Measurements from ENCODE around the gene RPA1. TPM values are rescaled to one million over a fixed set of nuclear protein-coding genes. Genes with fewer than 3 reads are reported as not detected.

RPA1 gene
- polyA plus RNA-seq, 1 donor from 2014 or later = 8.4 TPM

GRCh38 chr17:1793447-1793806 lies 36.4 kb upstream of the RPA1 start:
- H3K9ac ChIP-seq (ENCODE audit: low read length) = no peak overlapping the region
- no peaks in the 10 kb centered on the region for H3K79me2 ChIP-seq (replicated peaks; ENCODE audit: insufficient read depth, low read length)
- H2AFZ ChIP-seq (ENCODE audit: low read depth, low read length) = no peak overlapping the region
- H3K9me3 ChIP-seq (ENCODE audit: low read length) = no peaks in the 10 kb centered on the region
- TF ChIP-seq MXI1 (conservative IDR thresholded peaks at IDR 0.05; ENCODE audit: poor library complexity, severe bottlenecking) (no peak), CTCF (IDR thresholded peaks at IDR 0.05; ENCODE audit: poor library complexity, severe bottlenecking) (no peak), RAD21 (conservative IDR thresholded peaks at IDR 0.05) (no peak), SMC3 (conservative IDR thresholded peaks at IDR 0.05; ENCODE audit: poor library complexity) (no peak), POLR2AphosphoS5 (IDR thresholded peaks at IDR 0.05) (no peak), EP300 (conservative IDR thresholded peaks at IDR 0.05; ENCODE audit: poor library complexity, severe bottlenecking) (no peak), REST (IDR thresholded peaks at IDR 0.05; ENCODE audit: borderline replicate concordance) (no peak), TAF1 (IDR thresholded peaks at IDR 0.05; ENCODE audit: low read depth) (no peak), EZH2 (IDR thresholded peaks at IDR 0.05; ENCODE audit: borderline replicate concordance, insufficient read depth, low read length, poor library complexity, severe bottlenecking) (no peak)
- no peaks in the 10 kb centered on the region for H3K27me3 ChIP-seq (ENCODE audit: insufficient read depth, low read depth, low read length)
- H3F3A ChIP-seq (ENCODE audit: insufficient read depth, low read length, poor library complexity, severe bottlenecking) = no peaks in the 10 kb centered on the region
- H3K4me2 ChIP-seq (ENCODE audit: low read length) = no peak overlapping the region
- no peak overlapping the region for H3K27ac ChIP-seq (ENCODE audit: low read length)
- no peaks in the 10 kb centered on the region for H3K9me2 ChIP-seq (ENCODE audit: insufficient read depth, low read length)
- no peaks in the 10 kb centered on the region for H3K36me3 ChIP-seq (ENCODE audit: insufficient read depth, low read length)
- H4K20me1 ChIP-seq (ENCODE audit: insufficient read depth) = no peaks in the 10 kb centered on the region
- no peak overlapping the region for H3K4me3 ChIP-seq (ENCODE audit: low read length)

- peak overlapping the region; percentile 35 for H3K27ac ChIP-seq (ENCODE audit: low read length)
- no peaks in the 10 kb centered on the region for H4K20me1 ChIP-seq (ENCODE audit: insufficient read depth)
- no peaks in the 10 kb centered on the region for H3F3A ChIP-seq (ENCODE audit: insufficient read depth, low read length, poor library complexity, severe bottlenecking)
- H2AFZ ChIP-seq (ENCODE audit: low read depth, low read length) = no peak overlapping the region
- no peak overlapping the region for H3K4me3 ChIP-seq (ENCODE audit: low read length)
- H3K27me3 ChIP-seq (ENCODE audit: insufficient read depth, low read depth, low read length) = no peaks in the 10 kb centered on the region
- no peaks in the 10 kb centered on the region for H3K36me3 ChIP-seq (ENCODE audit: insufficient read depth, low read length)
- H3K9ac ChIP-seq (ENCODE audit: low read length) = no peak overlapping the region
- no peaks in the 10 kb centered on the region for H3K79me2 ChIP-seq (replicated peaks; ENCODE audit: insufficient read depth, low read length)
- H3K4me2 ChIP-seq (ENCODE audit: low read length) = no peak overlapping the region
- no peak for TF ChIP-seq MXI1 (conservative IDR thresholded peaks at IDR 0.05; ENCODE audit: poor library complexity, severe bottlenecking)
- TF ChIP-seq EZH2 (IDR thresholded peaks at IDR 0.05; ENCODE audit: borderline replicate concordance, insufficient read depth, low read length, poor library complexity, severe bottlenecking) = no peak
- no peak for TF ChIP-seq SMC3 (conservative IDR thresholded peaks at IDR 0.05; ENCODE audit: poor library complexity)
- TF ChIP-seq EP300 (conservative IDR thresholded peaks at IDR 0.05; ENCODE audit: poor library complexity, severe bottlenecking) = no peak
- no peak for TF ChIP-seq RAD21 (conservative IDR thresholded peaks at IDR 0.05)
- TF ChIP-seq REST (IDR thresholded peaks at IDR 0.05; ENCODE audit: borderline replicate concordance) = no peak
- no peak for TF ChIP-seq TAF1 (IDR thresholded peaks at IDR 0.05; ENCODE audit: low read depth)
- TF ChIP-seq POLR2AphosphoS5 (IDR thresholded peaks at IDR 0.05) = no peak
- TF ChIP-seq CTCF (IDR thresholded peaks at IDR 0.05; ENCODE audit: poor library complexity, severe bottlenecking) = no peak
- no peaks in the 10 kb centered on the region for H3K9me2 ChIP-seq (ENCODE audit: insufficient read depth, low read length)
- H3K9me3 ChIP-seq (ENCODE audit: low read length) = no peaks in the 10 kb centered on the region
These were observed 33.0 kb upstream of the RPA1 start for GRCh38 chr17:1796800-1797199.

Measured in neural cell (in vitro differentiated cells).